Erythroblast (primary cell): Measurements from ENCODE around the gene CMAS.

Experiments
- GATA1 ChIP-seq: IDR thresholded peaks from 2 replicates; pipeline ENCODE4 v1.6.1; 2011; ENCODE audit warnings: low read depth, mild to moderate bottlenecking, control low read depth, low read length, moderate library complexity
- POLR2A ChIP-seq: IDR thresholded peaks from 2 replicates; pipeline ENCODE4 v1.6.1; 2011; ENCODE audit warnings: mild to moderate bottlenecking, low read length

DNA sequence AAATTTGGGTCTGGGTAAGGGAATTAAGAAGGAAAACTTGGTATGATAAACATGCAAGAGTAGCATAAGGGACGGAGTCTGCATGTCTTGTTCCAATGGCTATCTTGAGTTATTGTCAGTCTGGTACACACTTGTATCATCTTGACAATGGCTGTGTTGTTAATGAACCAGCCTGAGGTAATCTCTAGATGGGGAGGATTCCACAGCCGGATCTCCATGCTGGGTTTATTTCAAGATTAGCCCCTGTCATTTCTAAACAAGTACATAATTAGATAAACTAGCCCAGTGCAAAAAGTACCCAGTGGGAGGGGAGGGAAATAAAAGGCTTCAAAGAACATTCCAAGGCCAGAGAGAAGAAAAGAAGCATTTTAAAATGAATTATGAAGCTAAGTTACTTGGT is 16.5 kb upstream of the CMAS start:
- TF ChIP-seq POLR2A (no peak), GATA1 (no peak)
